ENCODE data around the gene ARMC7.

ARMC7 gene

GRCh38 chr17:75173526-75173925 is 63.8 kb downstream of the ARMC7 start:
- no peak overlapping the region for H3K4me3 ChIP-seq (ENCODE audit: low read depth in 1 of 2, low read length in 2 of 2)
- no peaks in the 10 kb centered on the region for H3K9me3 ChIP-seq (ENCODE audit: control insufficient read depth in 1 of 2, low read length in 2 of 2)
- H3K4me1 ChIP-seq (ENCODE audit: control insufficient read depth in 1 of 2, insufficient read depth in 2 of 2, low read length in 2 of 2) = peaks cover 0 to 10% of the 10 kb centered on the region in 2 donors
- no peaks in the 10 kb centered on the region for H3K27me3 ChIP-seq (ENCODE audit: low read depth, low read length)
- H3K27ac ChIP-seq (ENCODE audit: low read length) = no peak overlapping the region
- H3K36me3 ChIP-seq (ENCODE audit: control insufficient read depth in 1 of 2, insufficient read depth in 2 of 2, low read length in 2 of 2) = peaks cover 16 to 35% of the 10 kb centered on the region in 2 donors

DNA sequence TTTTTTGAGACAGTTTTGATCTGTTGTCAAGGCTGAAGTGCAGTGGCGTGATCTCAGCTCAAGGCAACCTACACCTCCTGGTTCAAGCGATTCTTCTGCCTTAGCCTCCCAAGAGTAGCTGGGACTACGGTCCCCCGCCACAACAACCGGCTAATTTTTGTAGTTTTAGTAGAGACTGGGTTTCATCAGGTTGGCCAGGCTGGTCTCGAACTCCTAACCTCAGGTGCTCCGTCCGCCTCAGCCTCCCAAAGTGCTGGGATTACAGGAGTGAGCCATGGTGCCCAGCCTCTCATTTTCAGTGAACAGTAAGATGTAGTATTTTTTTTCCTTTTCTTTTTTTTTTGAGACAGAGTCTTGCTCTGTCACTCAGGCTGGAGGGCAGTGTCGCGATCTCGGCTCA is 65.2 kb downstream of the ARMC7 start:
- no peaks in the 10 kb centered on the region for H3K9me3 ChIP-seq (ENCODE audit: control insufficient read depth in 1 of 2, low read length in 2 of 2)
- H3K4me1 ChIP-seq (ENCODE audit: control insufficient read depth in 1 of 2, insufficient read depth in 2 of 2, low read length in 2 of 2) = peaks cover 0 to 19% of the 10 kb centered on the region in 2 donors
- H3K4me3 ChIP-seq (ENCODE audit: low read depth in 1 of 2, low read length in 2 of 2) = no peak overlapping the region
- no peaks in the 10 kb centered on the region for H3K27me3 ChIP-seq (ENCODE audit: low read depth, low read length)
- H3K36me3 ChIP-seq (ENCODE audit: control insufficient read depth in 1 of 2, insufficient read depth in 2 of 2, low read length in 2 of 2) = peaks cover 16 to 38% of the 10 kb centered on the region in 2 donors
- no peak overlapping the region for H3K27ac ChIP-seq (ENCODE audit: low read length)

GRCh38 chr17:75176625-75177024 is 66.9 kb downstream of the ARMC7 start:
- H3K4me3 ChIP-seq (ENCODE audit: low read depth in 1 of 2, low read length in 2 of 2) = no peak overlapping the region
- no peak overlapping the region for H3K27ac ChIP-seq (ENCODE audit: low read length)
- peaks cover 0 to 27% of the 10 kb centered on the region in 2 donors for H3K4me1 ChIP-seq (ENCODE audit: control insufficient read depth in 1 of 2, insufficient read depth in 2 of 2, low read length in 2 of 2)
- peaks cover 16 to 35% of the 10 kb centered on the region in 2 donors for H3K36me3 ChIP-seq (ENCODE audit: control insufficient read depth in 1 of 2, insufficient read depth in 2 of 2, low read length in 2 of 2)
- no peaks in the 10 kb centered on the region for H3K9me3 ChIP-seq (ENCODE audit: control insufficient read depth in 1 of 2, low read length in 2 of 2)
- H3K27me3 ChIP-seq (ENCODE audit: low read depth, low read length) = no peaks in the 10 kb centered on the region

DNA sequence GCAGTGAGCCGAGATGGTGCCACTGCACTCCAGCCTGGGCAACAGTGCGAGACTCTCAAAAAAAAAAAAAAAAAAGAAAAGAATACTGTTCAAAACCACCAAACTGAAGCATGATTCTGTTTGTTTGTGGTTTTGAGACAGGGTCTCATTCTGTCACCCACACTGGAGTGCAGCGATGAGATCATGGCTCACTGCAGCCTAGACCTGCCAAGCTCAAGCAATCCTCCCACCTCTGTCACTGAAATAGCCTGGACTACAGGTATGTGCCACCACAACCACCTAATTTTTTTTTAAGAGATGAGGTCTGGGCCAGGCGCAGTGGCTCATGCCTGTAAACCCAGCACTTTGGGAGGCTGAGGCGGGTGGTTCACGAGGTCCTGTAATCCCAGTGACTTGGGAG is 68.7 kb downstream of the ARMC7 start:
- H3K27me3 ChIP-seq (ENCODE audit: low read depth, low read length) = no peaks in the 10 kb centered on the region
- peaks cover 0 to 25% of the 10 kb centered on the region in 2 donors for H3K4me1 ChIP-seq (ENCODE audit: control insufficient read depth in 1 of 2, insufficient read depth in 2 of 2, low read length in 2 of 2)
- no peaks in the 10 kb centered on the region for H3K9me3 ChIP-seq (ENCODE audit: control insufficient read depth in 1 of 2, low read length in 2 of 2)
- H3K36me3 ChIP-seq (ENCODE audit: control insufficient read depth in 1 of 2, insufficient read depth in 2 of 2, low read length in 2 of 2) = peaks cover 8 to 30% of the 10 kb centered on the region in 2 donors
- no peak overlapping the region for H3K27ac ChIP-seq (ENCODE audit: low read length)
- no peak overlapping the region for H3K4me3 ChIP-seq (ENCODE audit: low read depth in 1 of 2, low read length in 2 of 2)

Measured in muscle layer of duodenum (tissue), 2 donors.